ENCODE data around the gene CNOT10.
"Not testable (repeated sequence)": the region's sequence is repeated elsewhere in the genome, so short reads cannot be mapped to it uniquely, and the experiment has no call there.

Gene CNOT10

GRCh38 chr3:32684800-32685542 lies at the start of gene CNOT10:
Gene CNOT10 (plus strand): TSS chr3:32685188. CDS start chr3:32685461, 273 bp downstream.
- peak; percentile 90 for DNase-seq (ENCODE audit: low spot score)

- no peak for DNase-seq (ENCODE audit: low spot score)
These were observed 44.0 kb upstream of the CNOT10 start for GRCh38 chr3:32640939-32641338.

GRCh38 chr3:32641356-32641755 lies 43.6 kb upstream of the CNOT10 start:
- no peak for DNase-seq (ENCODE audit: low spot score)

- no peak for DNase-seq (ENCODE audit: low spot score)
These were observed 41.6 kb upstream of the CNOT10 start for GRCh38 chr3:32643354-32643753.

GRCh38 chr3:32643816-32644215 lies 41.2 kb upstream of the CNOT10 start:
- no peak for DNase-seq (ENCODE audit: low spot score)

- DNase-seq (ENCODE audit: low spot score), result no peak
These were observed 40.6 kb upstream of the CNOT10 start for GRCh38 chr3:32644380-32644779.

- DNase-seq (ENCODE audit: low spot score), result no peak
These were observed 38.2 kb upstream of the CNOT10 start for GRCh38 chr3:32646761-32647160.

GRCh38 chr3:32652337-32653100 lies 32.5 kb upstream of the CNOT10 start:
- DNase-seq (ENCODE audit: low spot score), result not testable (repeated sequence)

- no peak for DNase-seq (ENCODE audit: low spot score)
These were observed 29.8 kb upstream of the CNOT10 start for GRCh38 chr3:32655167-32655566.

- no peak for DNase-seq (ENCODE audit: low spot score)
These were observed 24.4 kb upstream of the CNOT10 start for GRCh38 chr3:32660634-32661033.

GRCh38 chr3:32662647-32663046 lies 22.3 kb upstream of the CNOT10 start:
- no peak for DNase-seq (ENCODE audit: low spot score)

GRCh38 chr3:32664630-32665075 lies 20.3 kb upstream of the CNOT10 start:
- peak; percentile 64 for DNase-seq (ENCODE audit: low spot score)

GRCh38 chr3:32667072-32667582 lies 17.9 kb upstream of the CNOT10 start:
- DNase-seq (ENCODE audit: low spot score), result no peak

- DNase-seq (ENCODE audit: low spot score), result not testable (repeated sequence)
These were observed 15.8 kb upstream of the CNOT10 start for GRCh38 chr3:32669226-32669625.

- DNase-seq (ENCODE audit: low spot score), result not testable (repeated sequence)
These were observed 11.3 kb upstream of the CNOT10 start for GRCh38 chr3:32673730-32674129.

GRCh38 chr3:32675164-32675563 lies 9.8 kb upstream of the CNOT10 start:
- DNase-seq (ENCODE audit: low spot score), result no peak

GRCh38 chr3:32675650-32676049 lies 9.3 kb upstream of the CNOT10 start:
- no peak for DNase-seq (ENCODE audit: low spot score)

GRCh38 chr3:32681811-32682210 lies 3.2 kb upstream of the CNOT10 start:
- DNase-seq (ENCODE audit: low spot score), result no peak

GRCh38 chr3:32684029-32684799 lies 774 bp upstream of the CNOT10 start:
- no peak for DNase-seq (ENCODE audit: low spot score)

- no peak for DNase-seq (ENCODE audit: low spot score)
These were observed 676 bp downstream of the CNOT10 start for GRCh38 chr3:32685543-32686185.

- no peak for DNase-seq (ENCODE audit: low spot score)
These were observed 1.7 kb downstream of the CNOT10 start for GRCh38 chr3:32686713-32687112.

GRCh38 chr3:32691847-32692246 lies 6.9 kb downstream of the CNOT10 start:
- DNase-seq (ENCODE audit: low spot score), result no peak
